GM12878 (cell line): ENCODE data around the gene TRIL. TPM values are rescaled to one million over a fixed set of nuclear protein-coding genes. Genes with fewer than 3 reads are reported as not detected.

ENCODE experiments used
- ATAC-seq: fragments of 200-7000 bp; cut with Tn5 transposase; 3 replicates; pipeline ENCODE4 v1.9.1; 2020; ENCODE audit warnings: mild to moderate bottlenecking, moderate library complexity
- BruUV-seq: library from RNA; stranded (reverse); fragments of 400-500 nt; replicated peaks from 2 replicates; lab custom pipeline; 2021; lab: Mats Ljungman, UMichigan
- CTCF ChIA-PET: fragments of 300-600 bp; sonication (Branson Sonifier 250); formaldehyde crosslinking; extraction: SDS; loops from one replicate; lab custom pipeline; 2021; ENCODE audit warnings: inconsistent platforms; lab: Yijun Ruan, JAX
- POLR2A ChIA-PET: fragments of 350-600 bp; formaldehyde crosslinking; extraction: SDS; loops from one replicate; lab custom pipeline; 2021; ENCODE audit warnings: inconsistent platforms; lab: Charles Lee
- RAD21 ChIA-PET: fragments of 300-600 bp; sonication (Branson Sonifier 250); formaldehyde crosslinking; loops from one replicate; lab custom pipeline; 2023; ENCODE audit warnings: antibody characterized with exemption; ENCODE audit not compliant: unreplicated experiment; lab: Charles Lee
- SMC1A ChIA-PET: fragments of 300-600 bp; sonication (Branson Sonifier 250); formaldehyde crosslinking; loops from one replicate; lab custom pipeline; 2023; ENCODE audit not compliant: unreplicated experiment, uncharacterized antibody; lab: Charles Lee
- DNase-seq: peaks from one replicate; pipeline ENCODE4 v3.0.0-alpha.2; 2011; ENCODE audit warnings: low read depth, low spot score
- FAIRE-seq: peaks from 3 replicates; lab custom pipeline; 2011; peaks lifted over from hg19 to GRCh38; lab: Jason Lieb, UNC
- H2AFZ ChIP-seq: 2 replicates; pipeline ENCODE4 v1.6.0; 2011; ENCODE audit warnings: low read depth, low read length, control low read depth; ENCODE audit not compliant: control insufficient read depth
- H3K27ac ChIP-seq: 2 replicates; pipeline ENCODE4 v1.5.1; 2011; ENCODE audit warnings: control low read depth; ENCODE audit not compliant: control insufficient read depth, insufficient read depth
- H3K27me3 ChIP-seq, 2 experiments: replicated peaks in 1 of 2; 2 replicates each; pipeline versions ENCODE4 v1.6.0 to v1.6.1; 2011; ENCODE audit warnings: low read length in 1 of 2; ENCODE audit not compliant: control insufficient read depth in 2 of 2, insufficient read depth in 2 of 2
- H3K36me3 ChIP-seq, 2 experiments: 2 replicates each; pipeline ENCODE4 v1.5.1; 2011; ENCODE audit warnings: low read length in 1 of 2; ENCODE audit not compliant: control insufficient read depth in 2 of 2, insufficient read depth in 2 of 2
- H3K4me1 ChIP-seq: 2 replicates; pipeline ENCODE4 v1.6.1; 2011; ENCODE audit warnings: mild to moderate bottlenecking, low read length, moderate library complexity, mixed read lengths; ENCODE audit not compliant: control insufficient read depth, insufficient read depth
- H3K4me2 ChIP-seq: 2 replicates; pipeline ENCODE4 v1.6.0; 2011; ENCODE audit warnings: control low read depth; ENCODE audit not compliant: control insufficient read depth, insufficient read depth
- H3K4me3 ChIP-seq: fragments of 200-600 bp; sonication (generic); 2 replicates; pipeline ENCODE4 v1.5.1; 2016
- H3K79me2 ChIP-seq: 2 replicates; pipeline ENCODE4 v1.6.0; 2011; ENCODE audit warnings: low read length; ENCODE audit not compliant: control insufficient read depth, insufficient read depth
- H3K9ac ChIP-seq: 2 replicates; pipeline ENCODE4 v1.8.0; 2011; ENCODE audit warnings: low read length, control low read depth, mixed read lengths; ENCODE audit not compliant: control insufficient read depth, insufficient read depth
- H3K9me3 ChIP-seq: replicated peaks from 3 replicates; pipeline ENCODE4 v1.5.1; 2011; ENCODE audit warnings: mild to moderate bottlenecking, low read length; ENCODE audit not compliant: control insufficient read depth, insufficient read depth
- H4K20me1 ChIP-seq: 2 replicates; pipeline ENCODE4 v1.6.0; 2011; ENCODE audit not compliant: control insufficient read depth, insufficient read depth
- BCLAF1 ChIP-seq: fragments of 450-650 bp; IDR thresholded peaks from 2 replicates; pipeline ENCODE4 v1.6.1; 2017; ENCODE audit warnings: antibody characterized with exemption, mild to moderate bottlenecking, moderate library complexity
- E4F1 ChIP-seq: fragments of 450-650 bp; IDR thresholded peaks from 2 replicates; pipeline ENCODE4 v1.6.1; 2018; ENCODE audit warnings: borderline replicate concordance, mild to moderate bottlenecking; ENCODE audit not compliant: partially characterized antibody
- EZH2 ChIP-seq: IDR thresholded peaks from 2 replicates; pipeline ENCODE4 v1.6.1; 2012; ENCODE audit warnings: low read depth, mild to moderate bottlenecking, control low read depth, inconsistent platforms, low read length, borderline replicate concordance; ENCODE audit not compliant: control insufficient read depth
- HDGF ChIP-seq: fragments of 450-650 bp; IDR thresholded peaks from 2 replicates; pipeline ENCODE4 v1.6.1; 2016; ENCODE audit warnings: antibody characterized with exemption
- IKZF2 ChIP-seq, 2 experiments: fragments of 450-650 bp; IDR thresholded peaks; 2 replicates each; pipeline ENCODE4 v1.6.1; 2017; ENCODE audit warnings: mild to moderate bottlenecking in 2 of 2, moderate library complexity in 2 of 2
- IRF3 ChIP-seq: fragments of 450-650 bp; IDR thresholded peaks from 2 replicates; pipeline ENCODE4 v1.6.1; 2014; ENCODE audit warnings: mild to moderate bottlenecking
- MXI1 ChIP-seq: fragments of 150-350 bp; IDR thresholded peaks from 2 replicates; pipeline ENCODE4 v1.6.1; 2011; ENCODE audit warnings: low read depth, mild to moderate bottlenecking, inconsistent platforms, low read length, improper control_type of control experiment
- MYC ChIP-seq: IDR thresholded peaks from 2 replicates; pipeline ENCODE4 v1.6.1; 2011; ENCODE audit warnings: mild to moderate bottlenecking, low read length, moderate library complexity, inconsistent platforms; ENCODE audit not compliant: insufficient read depth, insufficient replicate concordance, insufficient read length, severe bottlenecking
- NR2C2 ChIP-seq: IDR thresholded peaks from 2 replicates; pipeline ENCODE4 v1.6.1; 2011; ENCODE audit warnings: borderline replicate concordance, low read depth; ENCODE audit not compliant: control insufficient read depth, insufficient read length
- SIX5 ChIP-seq: IDR thresholded peaks from 2 replicates; pipeline ENCODE4 v1.6.1; 2011; ENCODE audit warnings: mild to moderate bottlenecking, low read depth, low read length, moderate library complexity; ENCODE audit not compliant: severe bottlenecking
- SMAD1 ChIP-seq: fragments of 450-650 bp; IDR thresholded peaks from 2 replicates; pipeline ENCODE4 v1.6.1; 2018; ENCODE audit warnings: mild to moderate bottlenecking, low read depth; ENCODE audit not compliant: partially characterized antibody
- SP1 ChIP-seq: IDR thresholded peaks from one replicate; pipeline ENCODE4 v1.6.1; 2011; ENCODE audit warnings: low read depth, low read length
- TCF3 ChIP-seq: IDR thresholded peaks from 2 replicates; pipeline ENCODE4 v1.6.1; 2012; ENCODE audit warnings: low read depth, mild to moderate bottlenecking, low read length, borderline replicate concordance; ENCODE audit not compliant: insufficient read depth
- WGBS: methylation state at CpG from one replicate; pipeline ENCODE4 v1.1.6; 2016; ENCODE audit warnings: low lambda C conversion rate; ENCODE audit not compliant: insufficient replicate concordance, insufficient coverage; ENCODE audit errors: missing lambda C conversion rate; 5-methylcytosine and 5-hydroxymethylcytosine counted together
- in situ Hi-C: fragments of 300-500 bp; cut with MboI; formaldehyde crosslinking; loops from 9 replicates; pipeline ENCODE4 v1.14.3; 2018; ENCODE audit warnings: mixed read lengths
- intact Hi-C: fragments of 100-400 bp; cut with micrococcal nuclease; formaldehyde crosslinking; loops from one replicate; pipeline ENCODE4 v1.14.2; 2022; ENCODE audit not compliant: unreplicated experiment
- polyA plus RNA-seq, 11 experiments: library from polyadenylated mRNA; depleted of rRNA in 4 of 11; unstranded in 6 of 11; stranded (reverse) in 5 of 11; fragments of >200 nt; fragmentation: Nextera tagmentation in 4 of 11; fragmentation: Illumina TruSeq in 1 of 11; extraction: Ambion mirVana in 4 of 11; extraction: Trizol in 1 of 11; gene quantifications; 1 replicate in 1 of 11; 2 replicates in 10 of 11; pipeline versions ENCODE4 v1.2.1 to v1.2.3, GENCODE V29; 2011 to 2016; ENCODE audit warnings: inconsistent platforms in 2 of 11, missing spikeins in 2 of 11, low read depth in 1 of 11
- total RNA-seq, 4 experiments: library from RNA; depleted of rRNA in 3 of 4; stranded (reverse); fragments of >200 nt in 3 of 4; fragmentation: Illumina TruSeq in 1 of 4; extraction: Trizol in 1 of 4; gene quantifications; 2 replicates each; pipeline versions ENCODE4 v1.2.1 to v1.2.3, GENCODE V29; 2013 to 2021
- TF ChIP-seq, protein P1 (sequence below): fragments of 450-650 bp; IDR thresholded peaks from 2 replicates; pipeline ENCODE4 v1.6.1; 2017; ENCODE audit warnings: mild to moderate bottlenecking, low read depth, inconsistent platforms; ENCODE audit not compliant: poor library complexity, severe bottlenecking

TRIL gene
- total and polyA plus RNA-seq, 10 of the 15 experiments (the other 5 are each of a cell fraction or from before 2014, with no cell fraction given): not detected

GRCh38 chr7:28981161-28981465 is 23.0 kb upstream of the TRIL start:
- Histone ChIP-seq H3K4me1 (no peaks in the 10 kb centered on the region), H3K9ac (no peak overlapping the region), H3K27me3 (peaks cover 0 to 4% of the 10 kb centered on the region in 2 experiments; a peak in 2 of 4 replicates), H3K27ac (no peak overlapping the region), H3K79me2 (no peaks in the 10 kb centered on the region), H3K4me2 (no peak overlapping the region), H2AFZ (no peak overlapping the region), H3K9me3 (no peaks in the 10 kb centered on the region), H4K20me1 (no peaks in the 10 kb centered on the region), H3K36me3 (no peaks in the 10 kb centered on the region), H3K4me3 (no peak overlapping the region)
- BruUV-seq: no TSS peak
- RAD21 ChIA-PET: no interaction called here
- WGBS: 72% methylated on average over 4 of the region's 4 CpGs
- CTCF ChIA-PET: interaction anchor here (1.3 kb wide), 1 partner anchor 10 kb away, joined by 3 read pairs; no protein-coding TSS in a partner anchor
- intact Hi-C loops (no loop called here), in situ Hi-C loops (no loop called here)
- FAIRE-seq (no peak), DNase-seq (no peak), ATAC-seq (no peak)
- POLR2A ChIA-PET: no interaction called here
- SMC1A ChIA-PET: interaction anchor here (0.7 to 1.6 kb wide), 2 partner anchors 21 to 224 kb away, joined by 3 to 5 read pairs; no protein-coding TSS in a partner anchor
- TF ChIP-seq EZH2: no peak
- no peak for TF ChIP-seq E4F1
- TF ChIP-seq IRF3: no peak
- TF ChIP-seq HDGF: no peak
- TF ChIP-seq MXI1: no peak
- TF ChIP-seq, protein P1, sequence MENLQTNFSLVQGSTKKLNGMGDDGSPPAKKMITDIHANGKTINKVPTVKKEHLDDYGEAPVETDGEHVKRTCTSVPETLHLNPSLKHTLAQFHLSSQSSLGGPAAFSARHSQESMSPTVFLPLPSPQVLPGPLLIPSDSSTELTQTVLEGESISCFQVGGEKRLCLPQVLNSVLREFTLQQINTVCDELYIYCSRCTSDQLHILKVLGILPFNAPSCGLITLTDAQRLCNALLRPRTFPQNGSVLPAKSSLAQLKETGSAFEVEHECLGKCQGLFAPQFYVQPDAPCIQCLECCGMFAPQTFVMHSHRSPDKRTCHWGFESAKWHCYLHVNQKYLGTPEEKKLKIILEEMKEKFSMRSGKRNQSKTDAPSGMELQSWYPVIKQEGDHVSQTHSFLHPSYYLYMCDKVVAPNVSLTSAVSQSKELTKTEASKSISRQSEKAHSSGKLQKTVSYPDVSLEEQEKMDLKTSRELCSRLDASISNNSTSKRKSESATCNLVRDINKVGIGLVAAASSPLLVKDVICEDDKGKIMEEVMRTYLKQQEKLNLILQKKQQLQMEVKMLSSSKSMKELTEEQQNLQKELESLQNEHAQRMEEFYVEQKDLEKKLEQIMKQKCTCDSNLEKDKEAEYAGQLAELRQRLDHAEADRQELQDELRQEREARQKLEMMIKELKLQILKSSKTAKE: no peak
- TF ChIP-seq SIX5: no peak
- TF ChIP-seq IKZF2 (IDR thresholded peaks at IDR 0.05): no peak
- TF ChIP-seq NR2C2: no peak
- no peak for TF ChIP-seq SP1
- no peak for TF ChIP-seq MYC
- TF ChIP-seq BCLAF1: no peak
- no peak for TF ChIP-seq TCF3
- TF ChIP-seq SMAD1: no peak
